Fibroblast of mammary gland (primary cell): ENCODE results near the gene CWC27.
A peak's percentile ranks its signal among the peaks of the same experiment; 100 is the strongest.
"Not testable (repeated sequence)": the region's sequence is repeated elsewhere in the genome, so short reads cannot be mapped to it uniquely, and the experiment has no call there.

Source experiments
- DNase-seq: peaks from one replicate; pipeline ENCODE4 v3.0.0-alpha.2; 2010; ENCODE audit warnings: low read depth
- H3K4me3 ChIP-seq: 2 replicates; pipeline ENCODE4 v1.5.1; 2011; ENCODE audit warnings: low read depth, mild to moderate bottlenecking, low read length, moderate library complexity; ENCODE audit not compliant: control insufficient read depth
- TF ChIP-seq, protein P1 (sequence below): conservative IDR thresholded peaks from 2 replicates; pipeline ENCODE4 v1.5.1; 2011; ENCODE audit warnings: low read depth, low read length, inconsistent platforms; ENCODE audit not compliant: control insufficient read depth, insufficient read depth

CWC27 gene

DNA sequence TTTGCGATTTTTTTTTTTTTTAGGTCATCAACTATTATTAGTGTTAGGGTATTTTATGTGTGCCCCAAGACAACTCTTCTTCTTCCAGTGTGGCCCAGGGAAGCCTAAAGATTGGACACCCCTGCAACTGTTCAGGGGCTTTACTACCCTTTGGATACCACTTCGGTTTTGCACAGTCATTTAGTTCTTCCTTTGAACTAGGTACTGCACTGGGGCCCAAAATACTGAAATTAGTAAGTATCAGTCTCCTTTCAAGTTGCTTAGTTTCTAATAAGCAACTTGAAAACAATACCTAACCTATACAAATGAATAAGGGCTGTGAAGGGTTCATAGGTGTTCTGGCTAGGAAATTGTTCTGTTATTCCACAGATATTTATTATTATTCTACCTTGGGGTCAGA, 45.3 kb downstream of the CWC27 start:
- H3K4me3 ChIP-seq = no peak overlapping the region
- TF ChIP-seq, protein P1, sequence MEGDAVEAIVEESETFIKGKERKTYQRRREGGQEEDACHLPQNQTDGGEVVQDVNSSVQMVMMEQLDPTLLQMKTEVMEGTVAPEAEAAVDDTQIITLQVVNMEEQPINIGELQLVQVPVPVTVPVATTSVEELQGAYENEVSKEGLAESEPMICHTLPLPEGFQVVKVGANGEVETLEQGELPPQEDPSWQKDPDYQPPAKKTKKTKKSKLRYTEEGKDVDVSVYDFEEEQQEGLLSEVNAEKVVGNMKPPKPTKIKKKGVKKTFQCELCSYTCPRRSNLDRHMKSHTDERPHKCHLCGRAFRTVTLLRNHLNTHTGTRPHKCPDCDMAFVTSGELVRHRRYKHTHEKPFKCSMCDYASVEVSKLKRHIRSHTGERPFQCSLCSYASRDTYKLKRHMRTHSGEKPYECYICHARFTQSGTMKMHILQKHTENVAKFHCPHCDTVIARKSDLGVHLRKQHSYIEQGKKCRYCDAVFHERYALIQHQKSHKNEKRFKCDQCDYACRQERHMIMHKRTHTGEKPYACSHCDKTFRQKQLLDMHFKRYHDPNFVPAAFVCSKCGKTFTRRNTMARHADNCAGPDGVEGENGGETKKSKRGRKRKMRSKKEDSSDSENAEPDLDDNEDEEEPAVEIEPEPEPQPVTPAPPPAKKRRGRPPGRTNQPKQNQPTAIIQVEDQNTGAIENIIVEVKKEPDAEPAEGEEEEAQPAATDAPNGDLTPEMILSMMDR = no peak
- DNase-seq = no peak

- TF ChIP-seq, protein P1 = no peak
- DNase-seq = no peak
- no peak overlapping the region for H3K4me3 ChIP-seq
These were observed 49.5 kb downstream of the CWC27 start for GRCh38 chr5:64818245-64818644.

DNA sequence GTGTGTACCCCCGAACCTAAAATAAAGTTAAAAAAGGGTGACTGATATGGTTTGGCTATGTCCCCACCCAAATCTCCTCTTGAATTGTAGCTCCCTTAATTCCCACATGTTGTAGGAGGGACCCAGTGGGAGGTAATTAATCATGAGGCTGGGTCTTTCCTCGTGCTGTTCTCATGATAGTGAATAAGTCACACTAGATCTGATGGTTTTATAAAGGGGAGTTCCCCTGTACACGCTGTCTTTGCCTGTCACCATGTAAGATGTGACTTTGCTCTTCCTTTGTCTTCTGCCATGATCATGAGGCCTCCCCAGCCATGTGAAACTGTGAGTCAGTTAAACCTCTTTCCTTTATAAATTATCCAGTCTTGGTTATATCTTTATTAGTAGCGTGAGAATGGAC, 50.6 kb downstream of the CWC27 start:
- H3K4me3 ChIP-seq, DNase-seq: not testable (repeated sequence)

DNA sequence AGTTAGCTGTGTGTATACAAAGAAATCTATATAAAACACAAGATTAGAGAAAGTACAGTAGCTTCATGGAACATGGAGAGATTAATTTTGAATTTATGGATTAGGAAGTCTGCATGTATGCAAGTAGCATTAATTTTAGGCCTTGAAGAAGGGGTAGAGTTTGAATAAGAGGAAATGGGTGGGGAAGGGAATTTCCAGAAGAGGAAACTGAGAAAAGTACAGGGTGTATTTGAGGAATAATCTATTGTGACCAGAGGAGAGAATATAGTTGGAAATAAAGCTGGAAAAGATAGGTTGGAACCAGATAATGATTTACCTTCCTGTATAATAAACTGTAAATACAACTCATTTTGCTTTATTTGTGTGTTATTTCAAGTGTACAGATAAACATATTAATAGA, 53.6 kb downstream of the CWC27 start:
- DNase-seq = no peak
- TF ChIP-seq, protein P1 = no peak
- H3K4me3 ChIP-seq = no peak overlapping the region

DNA sequence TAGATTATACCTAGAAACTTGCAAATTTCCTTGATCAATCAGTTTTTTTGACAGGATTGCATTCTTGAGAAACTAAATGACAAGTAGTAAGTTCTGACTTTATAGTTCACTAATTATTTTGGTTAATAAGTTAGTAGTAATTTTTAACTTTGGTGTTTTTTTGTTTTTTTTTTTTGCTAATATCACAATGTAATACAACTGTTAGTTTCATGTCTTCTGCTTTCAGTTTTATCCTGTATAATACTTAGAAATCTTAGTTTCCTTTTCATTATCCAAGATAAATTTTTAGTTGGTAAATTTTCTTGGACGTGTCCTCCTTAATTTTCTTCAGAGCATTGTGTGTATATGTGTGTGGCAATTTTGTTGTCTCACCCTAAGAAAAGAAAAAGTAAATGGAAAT, 57.8 kb downstream of the CWC27 start:
- TF ChIP-seq, protein P1 = no peak
- no peak overlapping the region for H3K4me3 ChIP-seq
- DNase-seq = no peak

- TF ChIP-seq, protein P1 = no peak
- no peak for DNase-seq
- no peak overlapping the region for H3K4me3 ChIP-seq
These were observed 59.0 kb downstream of the CWC27 start for GRCh38 chr5:64827703-64828102.

- DNase-seq, H3K4me3 ChIP-seq: not testable (repeated sequence)
These were observed 61.9 kb downstream of the CWC27 start for GRCh38 chr5:64830650-64831049.

DNA sequence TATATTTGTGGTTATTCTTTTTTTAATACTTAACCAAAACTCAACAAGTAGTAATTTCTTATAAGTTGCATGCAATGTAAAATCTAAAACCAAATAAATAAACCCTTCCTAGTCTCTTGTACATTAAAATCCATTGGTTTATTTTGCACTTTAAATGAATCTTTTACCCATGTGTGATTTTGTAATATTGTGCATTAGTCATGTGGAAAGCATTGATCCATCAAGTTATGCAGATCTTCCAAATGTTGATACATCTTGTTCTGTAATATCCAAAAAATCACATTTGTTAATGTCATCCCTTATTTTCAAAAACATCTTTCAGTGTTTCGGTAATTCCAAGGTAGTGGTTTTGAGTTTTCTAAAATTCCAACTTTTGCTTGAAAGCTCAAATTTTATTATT, 63.3 kb downstream of the CWC27 start:
- no peak overlapping the region for H3K4me3 ChIP-seq
- TF ChIP-seq, protein P1 = no peak
- DNase-seq = peak; percentile 45
